Esophagus squamous epithelium (tissue), 4 donors: ENCODE results near the gene FGF1.

Experiments
- POLR2A ChIP-seq, 4 donors: fragments of 450-650 bp; IDR thresholded peaks; one replicate each; pipeline ENCODE4 v1.6.1; 2017; ENCODE audit warnings: antibody characterized with exemption in 4 of 4, mild to moderate bottlenecking in 4 of 4, moderate library complexity in 3 of 4
- TF ChIP-seq, protein P1 (sequence below), 6 experiments: fragments of 450-650 bp in 4 of 6; fragments of 200-600 bp in 2 of 6; sonication (generic) in 2 of 6; IDR thresholded peaks; one replicate each; pipeline ENCODE4 v1.5.1; 2016 to 2019; ENCODE audit warnings: antibody characterized with exemption in 6 of 6, mild to moderate bottlenecking in 4 of 6, moderate library complexity in 4 of 6

DNA sequence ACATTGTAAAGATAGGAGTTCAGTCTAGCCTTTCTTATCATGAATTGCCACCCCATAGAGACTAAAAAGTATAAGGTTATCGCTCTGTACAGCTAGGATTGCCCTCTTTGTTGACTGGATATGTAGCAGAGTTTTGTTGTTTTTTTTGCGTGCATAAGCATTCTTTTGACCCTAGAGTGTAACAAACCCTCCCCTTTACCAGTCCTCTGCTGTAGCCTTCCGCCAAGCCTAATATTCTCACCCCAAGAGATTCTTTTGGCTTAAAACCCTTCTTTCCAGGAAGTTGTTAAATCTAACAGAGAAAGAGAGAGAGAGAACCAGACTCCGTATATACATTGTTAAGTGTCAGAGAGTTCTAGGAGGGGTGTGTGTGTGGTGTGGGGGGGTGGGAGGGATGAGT, 113.9 kb downstream of the FGF1 start:
- TF ChIP-seq, protein P1, sequence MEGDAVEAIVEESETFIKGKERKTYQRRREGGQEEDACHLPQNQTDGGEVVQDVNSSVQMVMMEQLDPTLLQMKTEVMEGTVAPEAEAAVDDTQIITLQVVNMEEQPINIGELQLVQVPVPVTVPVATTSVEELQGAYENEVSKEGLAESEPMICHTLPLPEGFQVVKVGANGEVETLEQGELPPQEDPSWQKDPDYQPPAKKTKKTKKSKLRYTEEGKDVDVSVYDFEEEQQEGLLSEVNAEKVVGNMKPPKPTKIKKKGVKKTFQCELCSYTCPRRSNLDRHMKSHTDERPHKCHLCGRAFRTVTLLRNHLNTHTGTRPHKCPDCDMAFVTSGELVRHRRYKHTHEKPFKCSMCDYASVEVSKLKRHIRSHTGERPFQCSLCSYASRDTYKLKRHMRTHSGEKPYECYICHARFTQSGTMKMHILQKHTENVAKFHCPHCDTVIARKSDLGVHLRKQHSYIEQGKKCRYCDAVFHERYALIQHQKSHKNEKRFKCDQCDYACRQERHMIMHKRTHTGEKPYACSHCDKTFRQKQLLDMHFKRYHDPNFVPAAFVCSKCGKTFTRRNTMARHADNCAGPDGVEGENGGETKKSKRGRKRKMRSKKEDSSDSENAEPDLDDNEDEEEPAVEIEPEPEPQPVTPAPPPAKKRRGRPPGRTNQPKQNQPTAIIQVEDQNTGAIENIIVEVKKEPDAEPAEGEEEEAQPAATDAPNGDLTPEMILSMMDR (IDR thresholded peaks at IDR 0.05) = no peak
- TF ChIP-seq POLR2A (IDR thresholded peaks at IDR 0.05) = no peak
